ENCODE results near the gene ZNF267.
"Not testable (repeated sequence)": the region's sequence is repeated elsewhere in the genome, so short reads cannot be mapped to it uniquely, and the experiment has no call there.

The ZNF267 gene

DNA sequence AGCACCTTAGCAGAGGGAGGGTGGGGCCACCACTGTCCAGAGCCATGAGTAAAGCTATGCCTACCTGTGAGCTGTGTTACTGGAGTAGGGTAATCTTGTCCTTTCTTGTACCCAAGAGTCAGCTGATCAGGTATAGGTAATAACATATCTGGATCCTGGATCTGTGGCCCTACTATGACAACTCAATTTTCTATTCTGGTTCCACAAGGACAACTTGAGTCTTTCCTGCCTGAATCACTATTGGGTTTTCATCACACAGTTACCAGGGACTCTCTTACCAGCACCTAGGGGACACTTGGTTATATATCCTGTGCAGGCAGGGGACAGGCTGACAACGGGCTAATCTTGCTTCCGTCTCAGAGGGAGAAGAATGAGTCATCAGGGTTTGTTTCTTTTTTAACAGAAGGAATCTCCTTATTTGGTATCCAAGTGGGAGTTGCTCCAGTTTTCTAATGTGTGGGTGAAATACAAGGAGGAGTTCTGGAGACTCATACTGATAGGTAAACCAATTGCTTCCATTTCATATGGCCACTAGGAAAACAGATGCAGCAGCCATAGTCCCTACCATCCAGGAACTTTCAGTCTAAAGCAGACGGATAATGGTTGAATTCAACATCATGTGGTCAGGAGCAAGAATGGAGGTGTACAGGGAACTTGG is 6.8 kb downstream of the ZNF267 start:
- DNase-seq, result no peak

DNA sequence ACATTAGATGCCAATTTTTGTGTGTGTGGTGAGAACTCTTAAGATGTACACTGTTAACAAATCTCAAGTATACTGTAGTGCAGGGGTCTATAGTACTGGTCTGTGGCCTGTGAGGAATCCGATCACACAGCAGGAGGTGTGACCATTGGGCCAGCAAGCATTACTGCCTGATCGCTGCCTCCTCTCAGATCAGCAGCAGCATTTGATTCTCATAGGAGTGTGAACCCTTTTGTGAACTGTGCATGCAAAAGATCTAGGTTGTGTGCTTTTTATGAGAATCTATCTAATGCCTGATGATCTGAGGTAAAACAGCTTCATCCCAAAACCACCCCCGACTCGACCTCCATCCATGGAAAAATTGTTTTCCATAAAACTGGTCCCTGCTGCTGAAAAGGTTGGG is 12.6 kb downstream of the ZNF267 start:
- no peak for DNase-seq

DNA sequence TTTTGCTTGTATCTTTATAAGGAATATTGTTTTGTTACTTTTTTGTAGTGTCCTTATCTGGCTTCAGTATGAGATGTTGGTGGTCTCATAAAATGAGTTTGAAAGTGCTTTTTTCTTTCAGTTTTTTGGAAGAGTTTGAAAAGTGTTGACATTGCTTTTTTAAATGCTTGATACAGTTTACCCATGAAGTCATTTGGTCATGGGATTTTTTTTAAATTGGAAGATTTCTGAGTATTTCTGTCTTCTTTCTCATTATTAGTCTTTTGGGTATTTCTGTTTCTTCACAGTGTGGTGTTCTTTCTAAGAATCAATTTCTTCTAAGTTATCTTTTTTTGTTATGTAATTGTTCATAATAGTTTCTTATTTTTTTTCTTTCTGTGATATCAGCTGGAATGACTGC is 15.1 kb downstream of the ZNF267 start:
- no peak for DNase-seq

DNA sequence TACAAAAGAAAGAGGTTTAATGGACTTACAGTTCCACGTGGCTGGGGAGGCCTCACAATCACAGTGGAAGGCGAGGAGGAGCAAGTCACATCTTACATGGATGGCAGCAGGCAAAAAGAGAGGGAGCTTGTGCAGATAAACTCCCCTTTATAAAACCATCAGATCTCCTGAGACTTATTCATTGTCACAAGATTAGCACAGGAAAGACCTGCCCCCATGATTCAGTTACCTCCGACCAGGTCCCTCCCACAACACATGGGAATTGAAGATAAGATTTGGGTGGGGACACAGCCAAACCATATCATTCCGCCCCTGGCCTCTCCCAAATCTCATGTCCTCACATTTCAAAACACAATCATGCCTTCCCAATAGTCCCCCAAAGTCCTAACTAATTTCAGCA is 18.5 kb downstream of the ZNF267 start:
- not testable (repeated sequence) for DNase-seq

DNA sequence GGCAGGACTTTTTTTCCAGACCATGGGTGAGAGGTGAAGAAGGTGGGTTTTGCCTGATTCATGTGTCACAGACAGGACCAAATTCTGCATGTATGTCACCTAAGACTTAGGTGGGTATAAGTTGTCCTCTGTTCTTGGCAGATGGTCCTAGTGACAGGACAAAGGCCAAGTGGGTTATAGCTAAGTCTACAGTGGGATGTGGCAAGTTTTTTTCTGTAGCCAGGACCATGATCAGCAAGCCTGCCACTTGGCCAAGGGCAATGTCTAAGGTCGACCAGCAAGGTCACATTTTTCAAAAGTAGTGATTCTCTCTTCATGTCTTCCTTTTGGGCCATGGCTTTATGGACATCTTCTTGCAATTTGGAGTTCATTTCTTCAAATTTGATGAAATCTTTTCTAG is 20.2 kb downstream of the ZNF267 start:
- DNase-seq, result no peak

DNA sequence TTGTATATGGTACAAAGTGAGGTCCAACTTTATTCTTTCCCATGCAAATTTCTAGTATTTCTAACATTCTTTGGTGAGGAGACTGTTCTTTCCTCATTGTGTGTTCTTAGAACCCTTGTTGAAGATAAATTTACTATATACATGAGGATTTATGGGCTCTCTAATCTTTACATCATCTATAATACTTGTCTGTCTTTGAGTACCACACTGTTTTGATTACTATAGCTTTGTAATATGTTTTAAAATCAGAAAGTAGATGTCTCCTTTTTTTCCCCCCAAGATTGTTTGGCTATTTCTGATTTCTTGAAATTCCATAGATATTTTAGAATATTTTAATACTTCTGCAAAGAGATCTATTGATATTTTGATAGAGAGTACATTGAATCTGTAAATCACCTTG is 23.7 kb downstream of the ZNF267 start:
- DNase-seq, result no peak

DNA sequence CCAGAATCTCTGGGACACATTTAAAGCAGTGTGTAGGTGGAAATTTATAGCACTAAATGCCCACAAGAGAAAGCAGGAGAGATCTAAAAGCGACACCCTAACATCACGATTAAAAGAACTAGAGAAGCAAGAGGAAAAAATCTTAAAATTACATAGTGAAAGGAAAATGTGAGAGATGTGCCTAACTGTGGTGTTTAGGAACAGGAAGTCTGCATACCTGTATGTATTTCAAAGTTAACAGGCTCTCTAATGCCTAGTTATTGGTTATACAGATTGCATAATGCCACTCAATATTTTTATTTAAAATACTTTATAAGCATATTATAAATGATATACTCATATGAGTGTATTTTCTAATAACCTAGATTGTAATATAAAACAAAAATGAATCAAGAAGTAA is 25.9 kb downstream of the ZNF267 start:
- DNase-seq, result no peak

DNA sequence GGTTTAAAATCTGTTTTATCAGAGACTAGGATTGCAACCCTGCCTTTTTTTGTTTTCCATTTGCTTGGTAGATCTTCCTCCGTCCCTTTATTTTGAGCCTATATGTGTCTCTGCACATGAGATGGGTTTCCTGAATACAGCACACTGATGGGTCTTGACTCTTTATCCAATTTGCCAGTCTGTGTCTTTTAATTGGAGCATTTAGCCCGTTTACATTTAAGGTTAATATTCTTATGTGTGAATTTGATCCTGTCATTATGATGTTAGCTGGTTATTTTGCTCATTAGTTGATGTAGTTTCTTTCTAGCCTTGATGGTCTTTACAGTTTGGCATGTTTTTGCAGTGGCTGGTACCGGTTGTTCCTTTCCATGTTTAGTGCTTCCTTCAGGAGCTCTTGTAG is 31.0 kb downstream of the ZNF267 start:
- DNase-seq, result not testable (repeated sequence)

DNA sequence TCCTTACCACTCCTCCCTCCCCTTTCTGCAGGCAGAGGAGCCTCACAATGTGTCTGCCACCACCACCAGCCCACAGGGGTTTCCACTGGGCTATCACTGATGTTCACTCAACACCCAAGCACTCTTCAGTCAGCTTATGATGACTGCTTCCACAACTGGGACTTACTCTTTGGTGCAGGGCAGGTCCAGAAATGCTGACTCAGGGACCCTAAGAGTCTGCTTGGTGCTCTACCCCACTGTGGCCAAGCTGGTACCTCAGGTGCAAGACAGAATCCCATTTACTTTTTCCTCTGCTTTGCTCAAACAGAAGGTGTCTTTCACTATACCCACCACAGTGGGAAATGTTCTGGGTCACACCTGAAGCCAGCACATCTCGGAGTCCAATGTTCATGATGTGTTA is 40.1 kb downstream of the ZNF267 start:
- DNase-seq, result no peak

DNA sequence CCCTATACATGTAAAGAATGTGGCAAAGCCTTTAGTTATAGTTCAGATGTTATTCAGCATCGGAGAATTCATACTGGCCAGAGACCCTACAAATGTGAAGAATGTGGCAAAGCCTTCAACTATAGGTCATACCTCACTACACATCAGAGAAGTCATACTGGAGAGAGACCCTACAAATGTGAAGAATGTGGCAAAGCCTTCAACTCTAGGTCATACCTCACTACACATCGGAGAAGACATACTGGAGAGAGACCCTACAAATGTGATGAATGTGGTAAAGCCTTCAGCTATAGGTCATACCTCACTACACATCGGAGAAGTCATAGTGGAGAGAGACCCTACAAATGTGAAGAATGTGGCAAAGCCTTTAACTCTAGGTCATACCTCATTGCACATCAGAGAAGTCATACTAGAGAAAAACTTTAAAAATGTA is 42.5 kb downstream of the ZNF267 start:
- DNase-seq, result no peak

DNA sequence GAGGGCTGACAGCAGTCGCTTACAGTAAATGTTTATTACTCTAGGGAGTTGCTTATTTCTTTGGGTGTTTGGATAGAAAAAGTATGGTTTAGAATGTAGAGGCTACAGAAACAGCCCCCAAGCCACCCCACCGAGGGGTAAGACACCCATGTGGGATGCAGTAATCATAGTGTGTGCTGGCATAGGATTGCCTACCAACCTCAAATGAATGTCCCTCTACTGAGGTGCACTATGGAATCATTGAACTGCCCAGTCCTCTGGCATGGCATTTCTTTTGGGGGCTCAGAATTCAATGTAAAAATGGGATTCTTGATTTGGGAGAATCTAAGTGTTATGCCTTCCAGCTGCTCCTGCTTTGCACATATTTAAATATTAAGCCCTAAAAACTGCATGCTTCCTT is 46.8 kb downstream of the ZNF267 start:
- DNase-seq, result no peak

DNA sequence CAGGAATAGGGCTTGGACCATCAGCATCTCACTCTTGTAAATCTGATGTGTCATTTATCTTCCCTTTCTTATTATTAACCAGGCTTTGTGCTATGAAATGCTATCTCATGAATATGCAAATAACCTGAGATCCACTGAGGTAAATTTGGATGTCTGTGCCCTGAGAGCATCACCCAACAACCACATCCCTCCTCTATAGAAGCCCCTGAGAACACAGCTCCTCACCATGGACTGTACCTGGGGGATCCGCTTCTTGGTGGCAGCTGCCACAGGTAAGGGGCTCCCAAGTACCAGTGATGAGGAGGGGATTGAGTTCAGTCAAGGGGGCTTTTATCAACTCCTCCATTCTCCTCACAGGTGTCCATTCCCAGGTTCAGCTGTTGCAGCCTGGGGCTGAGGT is 78.2 kb downstream of the ZNF267 start:
- DNase-seq, result not testable (repeated sequence)

DNA sequence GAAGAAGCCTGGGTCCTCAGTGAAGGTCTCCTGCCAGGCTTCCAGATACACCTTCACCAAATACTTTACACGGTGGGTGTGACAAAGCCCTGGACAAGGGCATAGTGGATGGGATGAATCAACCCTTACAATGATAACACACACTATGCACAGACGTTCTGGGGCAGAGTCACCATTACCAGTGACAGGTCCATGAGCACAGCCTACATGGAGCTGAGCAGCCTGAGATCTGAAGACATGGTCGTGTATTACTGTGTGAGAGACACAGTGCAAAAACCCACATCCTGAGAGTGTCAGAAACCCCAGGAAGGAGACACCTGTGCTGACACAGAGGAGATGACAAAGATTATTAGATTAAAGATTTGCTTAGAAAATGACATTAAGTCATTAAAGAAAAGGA is 78.6 kb downstream of the ZNF267 start:
- DNase-seq, result not testable (repeated sequence)

DNA sequence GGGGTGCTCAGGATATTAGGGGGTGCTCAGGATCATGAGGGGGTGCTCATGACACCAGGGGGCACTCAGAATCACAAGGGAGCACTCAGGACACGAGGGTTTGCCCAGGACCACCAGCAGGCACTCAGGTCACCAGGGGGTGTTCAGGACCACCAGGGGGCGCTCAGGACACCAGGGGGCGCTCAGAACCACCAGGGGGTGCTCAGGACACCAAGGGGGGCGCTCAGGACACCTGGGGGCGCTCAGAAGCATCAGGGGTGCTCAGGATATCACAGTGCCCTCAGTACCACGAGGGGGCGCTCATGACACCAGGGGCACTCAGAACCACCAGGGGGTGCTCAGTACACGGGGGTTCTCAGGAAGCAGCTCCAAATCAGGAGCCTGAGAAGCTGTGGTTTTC is 82.6 kb downstream of the ZNF267 start:
- DNase-seq, result not testable (repeated sequence)

DNA sequence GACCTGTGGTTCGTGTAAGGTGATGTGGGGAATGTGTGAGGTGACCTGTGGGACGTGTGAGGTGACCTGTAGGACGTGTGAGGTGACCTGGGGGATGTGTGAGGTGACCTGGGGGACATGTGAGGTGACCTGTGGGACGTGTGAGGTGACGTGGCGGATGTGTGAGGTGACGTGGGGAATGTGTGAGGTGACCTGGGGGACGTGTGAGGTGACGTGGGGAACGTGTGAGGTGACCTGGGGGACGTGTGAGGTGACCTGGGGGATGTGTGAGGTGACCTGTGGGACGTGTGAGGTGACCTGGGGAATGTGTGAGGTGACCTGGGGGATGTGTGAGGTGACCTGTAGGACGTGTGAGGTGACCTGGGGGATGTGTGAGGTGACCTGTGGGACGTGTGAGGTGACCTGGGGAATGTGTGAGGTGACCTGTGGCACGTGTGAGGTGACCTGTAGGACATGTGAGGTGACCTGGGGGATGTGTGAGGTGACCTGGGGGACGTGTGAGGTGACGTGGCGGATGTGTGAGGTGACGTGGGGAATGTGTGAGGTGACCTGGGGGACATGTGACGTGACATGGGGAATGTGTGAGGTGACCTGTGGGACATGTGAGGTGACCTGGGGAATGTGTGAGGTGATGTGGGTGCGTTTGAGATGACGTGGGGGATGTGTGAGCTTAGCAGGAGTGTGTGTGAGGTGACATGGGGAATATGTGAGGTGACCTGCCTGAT is 86.7 kb downstream of the ZNF267 start:
- DNase-seq, result not testable (repeated sequence)

Measured in NCI-H1105 treated with DMSO at 0.1 percent for 48 hours (cell line).